Activated CD8-positive, alpha-beta memory T cell treated with anti-CD3 and anti-CD28 coated beads, Interleukin-2, amount 50 U/mL, for 1 hour (primary cell): ENCODE data around the gene SMIM22.
A peak's percentile ranks its signal among the peaks of the same experiment; 100 is the strongest.
"Not testable (repeated sequence)": the region's sequence is repeated elsewhere in the genome, so short reads cannot be mapped to it uniquely, and the experiment has no call there.

Experiments
- DNase-seq: peaks from one replicate; pipeline ENCODE4 v3.0.0-alpha.2; 2020; ENCODE audit errors: extremely low read depth

The SMIM22 gene

GRCh38 chr16:4768549-4769305, 26.4 kb upstream of the SMIM22 start:
- peak; percentile 36 for DNase-seq

GRCh38 chr16:4769306-4769638, 25.9 kb upstream of the SMIM22 start:
- no peak for DNase-seq

- no peak for DNase-seq
Observed at GRCh38 chr16:4771646-4772045, 23.5 kb upstream of the SMIM22 start.

GRCh38 chr16:4772351-4772750, 22.8 kb upstream of the SMIM22 start:
- no peak for DNase-seq

GRCh38 chr16:4775005-4775404, 20.2 kb upstream of the SMIM22 start:
- DNase-seq: no peak

GRCh38 chr16:4776141-4776705, 18.9 kb upstream of the SMIM22 start:
- DNase-seq: no peak

- DNase-seq: no peak
Observed at GRCh38 chr16:4777339-4778049, 17.7 kb upstream of the SMIM22 start.

GRCh38 chr16:4778050-4778392, 17.1 kb upstream of the SMIM22 start:
- DNase-seq: no peak

GRCh38 chr16:4780235-4780634, 14.9 kb upstream of the SMIM22 start:
- DNase-seq: no peak

- no peak for DNase-seq
Observed at GRCh38 chr16:4783251-4783950, 11.8 kb upstream of the SMIM22 start.

- DNase-seq: no peak
Observed at GRCh38 chr16:4783951-4784336, 11.2 kb upstream of the SMIM22 start.

- DNase-seq: not testable (repeated sequence)
Observed at GRCh38 chr16:4784444-4784987, 10.7 kb upstream of the SMIM22 start.

GRCh38 chr16:4785758-4786433, 9.3 kb upstream of the SMIM22 start:
- DNase-seq: no peak

- no peak for DNase-seq
Observed at GRCh38 chr16:4787068-4787467, 8.1 kb upstream of the SMIM22 start.

GRCh38 chr16:4787627-4788482, 7.3 kb upstream of the SMIM22 start, which contains the start of gene SEPTIN12:
Gene SEPTIN12 (minus strand): TSS chr16:4788345. CDS start chr16:4787645, 700 bp downstream.
- DNase-seq: no peak

GRCh38 chr16:4788489-4788889, 6.7 kb upstream of the SMIM22 start:
- DNase-seq: no peak

- DNase-seq: no peak
Observed at GRCh38 chr16:4788910-4789309, 6.3 kb upstream of the SMIM22 start.

- no peak for DNase-seq
Observed at GRCh38 chr16:4790261-4790660, 4.9 kb upstream of the SMIM22 start.

GRCh38 chr16:4790871-4791270, 4.3 kb upstream of the SMIM22 start:
- no peak for DNase-seq

- DNase-seq: no peak
Observed at GRCh38 chr16:4792951-4793513, 2.1 kb upstream of the SMIM22 start.
